ENCODE results near the gene BIN2. TPM values are rescaled to one million over a fixed set of nuclear protein-coding genes. Genes with fewer than 3 reads are reported as not detected.

BIN2 gene
- total RNA-seq, 2 experiments from 2014 or later: 39.5 to 41.7 TPM

DNA sequence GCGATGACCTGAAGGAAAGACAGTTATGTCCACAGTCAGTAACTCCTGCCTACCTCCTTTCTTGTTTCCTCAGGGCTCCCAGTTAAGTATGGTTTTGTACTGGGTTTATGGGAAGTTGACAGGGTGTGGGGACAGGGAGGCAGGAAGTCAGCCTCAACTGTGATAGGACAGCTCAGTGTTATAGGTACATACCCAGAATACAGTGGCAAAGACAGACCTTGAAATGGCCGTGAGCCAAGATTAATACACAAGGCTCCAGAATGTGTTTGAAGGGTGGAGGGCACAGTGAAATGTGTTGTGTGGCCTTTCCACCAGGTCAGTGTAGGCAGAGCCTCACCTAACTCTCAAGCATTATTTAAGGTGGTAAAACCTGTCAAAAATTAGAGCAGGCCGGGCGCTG is 4.6 kb upstream of the BIN2 start:
- ATAC-seq (no peak), DNase-seq (no peak)
- Mint-ChIP-seq H3K4me1 (ENCODE audit: low read depth) (peaks cover 49% of the 10 kb centered on the region), H3K36me3 (ENCODE audit: low read depth) (peaks cover 1% of the 10 kb centered on the region), H3K27ac (peak overlapping the region; percentile 42), H3K4me3 (no peak overlapping the region), H3K27me3 (no peaks in the 10 kb centered on the region), H3K9me3 (no peaks in the 10 kb centered on the region)
- CTCF ChIA-PET: interaction anchor here (3.1 kb wide), 1 partner anchor 12 kb away, joined by 16 read pairs; no protein-coding TSS in a partner anchor
- POLR2A ChIA-PET: interaction anchor here (1.3 kb wide), 1 partner anchor 90 kb away, joined by 5 read pairs; the partner anchor contains the start of gene DAZAP2
- intact Hi-C loops (cut with micrococcal nuclease): no loop called here
- TF ChIP-seq, protein P1, sequence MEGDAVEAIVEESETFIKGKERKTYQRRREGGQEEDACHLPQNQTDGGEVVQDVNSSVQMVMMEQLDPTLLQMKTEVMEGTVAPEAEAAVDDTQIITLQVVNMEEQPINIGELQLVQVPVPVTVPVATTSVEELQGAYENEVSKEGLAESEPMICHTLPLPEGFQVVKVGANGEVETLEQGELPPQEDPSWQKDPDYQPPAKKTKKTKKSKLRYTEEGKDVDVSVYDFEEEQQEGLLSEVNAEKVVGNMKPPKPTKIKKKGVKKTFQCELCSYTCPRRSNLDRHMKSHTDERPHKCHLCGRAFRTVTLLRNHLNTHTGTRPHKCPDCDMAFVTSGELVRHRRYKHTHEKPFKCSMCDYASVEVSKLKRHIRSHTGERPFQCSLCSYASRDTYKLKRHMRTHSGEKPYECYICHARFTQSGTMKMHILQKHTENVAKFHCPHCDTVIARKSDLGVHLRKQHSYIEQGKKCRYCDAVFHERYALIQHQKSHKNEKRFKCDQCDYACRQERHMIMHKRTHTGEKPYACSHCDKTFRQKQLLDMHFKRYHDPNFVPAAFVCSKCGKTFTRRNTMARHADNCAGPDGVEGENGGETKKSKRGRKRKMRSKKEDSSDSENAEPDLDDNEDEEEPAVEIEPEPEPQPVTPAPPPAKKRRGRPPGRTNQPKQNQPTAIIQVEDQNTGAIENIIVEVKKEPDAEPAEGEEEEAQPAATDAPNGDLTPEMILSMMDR (IDR thresholded peaks at IDR 0.05): no peak

DNA sequence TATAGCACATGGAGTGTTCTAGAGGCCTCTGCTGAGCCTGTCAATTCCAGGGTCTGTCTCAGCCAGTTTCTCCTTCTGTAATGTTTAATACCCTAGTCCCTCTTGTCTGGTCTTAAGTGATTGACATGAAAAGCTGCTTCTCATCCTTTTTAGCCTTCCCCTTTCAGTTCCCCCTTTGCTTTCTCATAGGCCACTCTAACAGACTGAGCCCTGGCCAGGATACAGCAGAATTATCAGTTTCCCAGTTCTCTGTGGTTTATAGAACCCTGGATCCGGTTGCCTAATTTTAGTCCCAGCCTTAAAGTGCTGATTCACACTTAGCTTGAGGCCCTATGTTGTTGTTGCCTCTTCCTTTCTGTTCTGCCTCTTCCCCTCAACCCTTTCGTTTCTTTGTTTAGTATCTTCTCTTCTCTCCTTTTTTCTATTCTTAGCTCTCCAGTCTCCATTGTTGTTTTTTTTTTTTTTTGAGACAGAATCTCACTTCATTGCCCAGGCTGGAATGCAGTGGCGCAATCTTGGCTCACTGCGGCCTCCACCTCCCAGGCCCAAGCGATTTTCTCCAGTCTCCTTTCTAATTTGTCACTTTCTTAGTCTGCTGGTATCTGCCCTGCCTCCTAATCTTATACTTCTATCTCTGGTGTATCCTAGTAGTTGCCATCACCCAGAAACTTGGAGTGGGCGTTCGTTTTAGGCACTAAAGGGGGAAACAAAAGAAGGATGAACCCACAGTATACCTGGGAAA is 2.9 kb upstream of the BIN2 start:
- peaks cover 57% of the 10 kb centered on the region for H3K4me1 Mint-ChIP-seq (ENCODE audit: low read depth)
- peak overlapping the region; percentile 94 for H3K27ac Mint-ChIP-seq
- DNase-seq: no peak
- CTCF ChIA-PET: interaction anchor here (0.6 to 3.1 kb wide), 5 partner anchors 12 to 109 kb away, joined by 3 to 16 read pairs (median 3); partner anchors contain the start of gene POU6F1
- POLR2A ChIA-PET: interaction anchor here (0.7 to 1.3 kb wide), 3 partner anchors 9 to 64 kb away, joined by 3 to 4 read pairs (median 3); partner anchors contain the start of gene GALNT6
- no peaks in the 10 kb centered on the region for H3K9me3 Mint-ChIP-seq
- TF ChIP-seq, protein P1 (IDR thresholded peaks at IDR 0.05): no peak
- intact Hi-C loops (cut with micrococcal nuclease): no loop called here
- ATAC-seq: no peak
- H3K36me3 Mint-ChIP-seq (ENCODE audit: low read depth): peaks cover 15% of the 10 kb centered on the region
- H3K27me3 Mint-ChIP-seq: no peaks in the 10 kb centered on the region
- peak overlapping the region; percentile 23 for H3K4me3 Mint-ChIP-seq

DNA sequence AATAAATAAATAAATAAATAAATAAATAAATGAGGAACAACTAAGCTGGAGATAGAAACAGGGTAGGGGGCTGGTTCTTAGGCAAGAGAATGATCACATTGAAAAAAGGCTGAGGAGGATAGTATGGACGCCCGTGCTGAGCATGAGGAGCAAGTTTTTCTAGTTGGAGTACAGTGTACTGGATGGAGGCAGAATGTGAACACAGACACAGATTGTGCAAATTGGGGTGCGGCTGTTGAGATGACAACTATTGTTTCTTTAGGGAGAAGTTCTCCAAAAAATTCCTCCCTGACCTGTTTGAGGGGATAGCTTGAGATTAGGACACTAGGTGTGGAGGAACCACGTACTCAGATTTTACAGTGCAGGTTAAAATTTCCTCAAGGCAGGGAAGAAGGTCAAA is 979 bp upstream of the BIN2 start:
- intact Hi-C loops (cut with micrococcal nuclease): no loop called here
- POLR2A ChIA-PET: interaction anchor here (0.6 to 1.8 kb wide), 3 partner anchors 11 to 57 kb away, joined by 3 to 8 read pairs (median 3); no protein-coding TSS in a partner anchor
- peak overlapping the region; percentile 37 for H3K4me3 Mint-ChIP-seq

DNA sequence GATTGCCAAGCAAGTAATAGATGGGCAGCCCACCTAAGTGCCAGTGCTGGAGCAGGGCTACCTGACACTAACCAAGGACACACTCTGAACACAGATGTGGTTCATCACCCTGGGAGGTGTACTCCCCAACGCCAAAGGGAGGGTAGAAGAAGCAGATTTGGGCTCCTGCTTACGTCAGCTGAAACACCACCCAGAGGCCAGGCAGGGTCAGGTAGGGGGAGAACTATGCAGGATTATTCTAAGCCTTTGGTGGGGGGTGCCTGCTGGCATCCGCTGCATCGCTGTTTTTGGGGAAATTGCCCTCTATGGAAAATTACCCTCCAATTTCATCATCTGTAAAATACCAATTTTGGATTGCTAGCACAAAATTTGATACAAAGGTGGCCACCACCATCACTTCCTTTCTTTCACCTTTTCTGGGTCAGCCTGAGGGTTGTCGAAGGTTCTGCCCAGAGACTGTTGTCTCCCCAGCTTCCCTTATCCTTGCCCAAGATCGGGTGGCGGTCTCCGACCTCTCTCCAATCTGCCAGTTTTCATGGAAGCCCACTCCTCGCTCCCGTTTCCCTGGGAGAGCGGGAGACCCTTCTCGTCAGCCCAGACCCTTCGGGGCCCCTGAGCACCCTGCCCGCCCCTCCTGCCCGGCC is 535 bp downstream of the BIN2 start:
- ATAC-seq (peak; percentile 66), DNase-seq (peak; percentile 80)
- TF ChIP-seq, protein P1 (IDR thresholded peaks at IDR 0.05): no peak
- H3K9me3 Mint-ChIP-seq: no peaks in the 10 kb centered on the region
- H3K27ac Mint-ChIP-seq: peak overlapping the region; percentile 98
- intact Hi-C loops (cut with micrococcal nuclease): no loop called here
- CTCF ChIA-PET: interaction anchor here (0.9 to 5.9 kb wide), 5 partner anchors 12 to 53 kb away, joined by 3 to 38 read pairs (median 3); partner anchors contain the start of gene SMAGP
- peaks cover 72% of the 10 kb centered on the region for H3K4me1 Mint-ChIP-seq (ENCODE audit: low read depth)
- H3K4me3 Mint-ChIP-seq: peak overlapping the region; percentile 91
- H3K36me3 Mint-ChIP-seq (ENCODE audit: low read depth): peaks cover 28% of the 10 kb centered on the region
- POLR2A ChIA-PET: interaction anchor here (0.7 to 1.8 kb wide), 6 partner anchors 9 to 298 kb away, joined by 3 to 8 read pairs (median 3); partner anchors contain the start of gene CSRNP2
- no peaks in the 10 kb centered on the region for H3K27me3 Mint-ChIP-seq

More for the DNA sequence above, 979 bp upstream of the BIN2 start:
- Mint-ChIP-seq H3K9me3 (no peaks in the 10 kb centered on the region), H3K4me1 (ENCODE audit: low read depth) (peaks cover 68% of the 10 kb centered on the region), H3K27ac (peak overlapping the region; percentile 82), H3K27me3 (no peaks in the 10 kb centered on the region), H3K36me3 (ENCODE audit: low read depth) (peaks cover 22% of the 10 kb centered on the region)
- ATAC-seq (no peak), DNase-seq (no peak)
- TF ChIP-seq, protein P1 (IDR thresholded peaks at IDR 0.05): no peak
- CTCF ChIA-PET: interaction anchor here (1.1 kb wide), 1 partner anchor 11 kb away, joined by 4 read pairs; no protein-coding TSS in a partner anchor
